ENCODE results near the gene CERK.

- no peak for TF ChIP-seq POLR2A (IDR thresholded peaks at IDR 0.05)
- TF ChIP-seq, protein P1, sequence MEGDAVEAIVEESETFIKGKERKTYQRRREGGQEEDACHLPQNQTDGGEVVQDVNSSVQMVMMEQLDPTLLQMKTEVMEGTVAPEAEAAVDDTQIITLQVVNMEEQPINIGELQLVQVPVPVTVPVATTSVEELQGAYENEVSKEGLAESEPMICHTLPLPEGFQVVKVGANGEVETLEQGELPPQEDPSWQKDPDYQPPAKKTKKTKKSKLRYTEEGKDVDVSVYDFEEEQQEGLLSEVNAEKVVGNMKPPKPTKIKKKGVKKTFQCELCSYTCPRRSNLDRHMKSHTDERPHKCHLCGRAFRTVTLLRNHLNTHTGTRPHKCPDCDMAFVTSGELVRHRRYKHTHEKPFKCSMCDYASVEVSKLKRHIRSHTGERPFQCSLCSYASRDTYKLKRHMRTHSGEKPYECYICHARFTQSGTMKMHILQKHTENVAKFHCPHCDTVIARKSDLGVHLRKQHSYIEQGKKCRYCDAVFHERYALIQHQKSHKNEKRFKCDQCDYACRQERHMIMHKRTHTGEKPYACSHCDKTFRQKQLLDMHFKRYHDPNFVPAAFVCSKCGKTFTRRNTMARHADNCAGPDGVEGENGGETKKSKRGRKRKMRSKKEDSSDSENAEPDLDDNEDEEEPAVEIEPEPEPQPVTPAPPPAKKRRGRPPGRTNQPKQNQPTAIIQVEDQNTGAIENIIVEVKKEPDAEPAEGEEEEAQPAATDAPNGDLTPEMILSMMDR (IDR thresholded peaks at IDR 0.05) = no peak
- no peak for TF ChIP-seq POLR2AphosphoS5 (IDR thresholded peaks at IDR 0.05)
- no peak for TF ChIP-seq EP300 (IDR thresholded peaks at IDR 0.05)
Measured at GRCh38 chr22:46693634-46694415, 44.2 kb downstream of the CERK start.
